Ramos (cell line): ENCODE measurements around the gene TRIP10.
"Not testable (repeated sequence)": the region's sequence is repeated elsewhere in the genome, so short reads cannot be mapped to it uniquely, and the experiment has no call there.

Source experiments
- in situ Hi-C: fragments of 300-500 bp; cut with MboI; formaldehyde crosslinking; loops from one replicate; pipeline ENCODE4 v1.14.3; 2022; ENCODE audit warnings: low sequenced_read_pairs; ENCODE audit not compliant: unreplicated experiment

TRIP10 gene

DNA sequence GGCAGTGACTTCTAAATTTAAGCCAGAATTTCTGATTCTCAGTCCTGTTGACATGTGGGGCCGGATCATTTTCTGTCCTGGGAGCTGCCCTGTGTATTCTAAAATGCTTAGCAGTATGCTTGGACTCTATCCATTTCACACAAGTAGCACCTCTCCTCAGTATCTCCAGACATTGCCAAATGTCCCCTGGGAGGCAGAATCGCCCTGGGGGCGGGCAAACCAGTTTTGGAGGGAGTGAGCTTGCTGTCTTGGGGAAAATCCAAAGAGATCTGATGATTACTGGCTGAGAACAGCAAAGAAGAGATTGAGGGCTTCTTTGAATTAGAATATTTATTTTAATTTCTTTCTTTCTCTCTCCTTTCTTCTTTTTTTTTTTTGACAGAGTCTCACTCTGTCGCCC lies 49.4 kb downstream of the TRIP10 start:
- in situ Hi-C loops: no loop called here

DNA sequence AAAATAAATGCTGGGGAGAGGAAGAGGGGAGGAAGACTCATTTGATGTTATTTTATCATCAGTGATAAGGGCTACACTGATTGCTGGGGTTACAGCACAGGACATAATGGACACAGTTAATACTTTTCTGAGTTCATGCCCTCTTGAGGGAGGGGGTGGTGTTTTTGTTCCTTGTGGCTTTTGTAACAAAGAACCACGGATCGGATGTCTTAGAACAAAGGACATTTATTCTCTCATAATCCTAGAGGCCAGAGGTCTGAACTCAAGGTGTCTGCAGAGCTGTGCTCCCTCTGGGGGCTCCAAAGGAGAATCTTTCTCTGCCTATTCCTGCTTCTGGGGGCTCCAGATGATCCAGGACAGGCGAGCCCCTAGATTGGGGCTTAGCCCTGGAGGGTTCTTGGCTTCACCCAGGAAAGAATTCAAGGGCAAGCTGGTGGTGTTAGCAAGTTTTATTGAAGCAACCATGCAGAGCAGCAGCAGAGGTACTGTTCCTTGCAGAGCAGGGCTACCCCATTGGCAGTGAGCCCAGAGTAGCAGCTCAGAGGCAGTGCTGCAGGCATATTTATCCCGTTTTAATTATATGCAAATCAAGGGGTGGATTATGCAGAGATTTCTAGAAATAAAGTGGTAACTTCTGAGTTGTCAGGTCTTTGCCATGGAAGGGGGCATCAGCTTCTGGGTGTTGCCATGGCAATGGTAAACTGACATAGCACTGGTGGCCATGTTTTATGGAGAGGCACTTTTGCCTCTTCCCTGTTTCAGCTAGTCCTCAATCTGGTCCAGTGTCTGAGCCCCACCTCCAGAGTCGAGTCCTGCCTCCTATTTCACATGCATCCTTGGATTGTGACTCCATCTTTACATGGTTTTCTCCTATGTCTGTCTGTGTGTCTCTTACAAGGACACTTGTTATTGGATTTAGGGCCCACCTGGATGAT lies 51.0 kb downstream of the TRIP10 start:
- in situ Hi-C loops: no loop called here

DNA sequence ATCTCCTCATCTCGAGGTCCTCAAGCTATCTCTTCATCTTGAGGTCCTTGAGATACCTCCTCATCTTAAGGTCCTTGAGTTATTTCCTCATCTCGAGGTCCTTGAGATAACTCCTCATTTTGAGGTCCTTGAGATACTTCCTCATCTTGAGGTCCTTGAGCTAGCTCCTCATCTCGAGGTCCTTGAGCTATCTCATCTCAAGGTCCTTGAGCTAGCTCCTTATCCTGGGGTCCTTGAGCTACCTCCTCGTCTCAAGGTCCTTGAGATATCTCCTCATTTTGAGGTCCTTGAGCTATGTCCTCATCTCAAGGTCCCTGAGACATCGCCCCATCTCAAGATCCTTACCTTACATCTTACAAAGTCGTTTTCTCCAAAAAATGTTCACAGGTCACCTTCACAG lies 51.8 kb downstream of the TRIP10 start:
- in situ Hi-C loops: no loop called here

DNA sequence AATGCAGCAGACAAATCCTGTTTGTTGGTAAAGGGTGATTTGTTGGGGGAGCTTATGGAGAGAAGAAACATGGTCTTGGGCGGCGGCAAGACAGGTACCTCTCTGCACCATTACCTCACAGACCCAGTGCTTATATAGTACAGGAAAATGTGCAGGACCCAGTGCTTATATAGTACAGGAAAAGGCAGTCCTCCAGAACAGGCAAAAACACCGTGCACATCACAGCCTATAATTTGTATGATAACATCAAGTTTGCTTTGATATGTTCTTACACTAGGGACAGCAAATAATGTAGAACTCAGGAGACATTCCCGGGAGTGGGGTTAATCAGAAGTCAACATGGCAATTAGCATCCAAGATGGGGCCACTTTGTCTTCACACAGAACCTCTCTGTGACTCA lies 53.9 kb downstream of the TRIP10 start:
- in situ Hi-C loops: no loop called here

DNA sequence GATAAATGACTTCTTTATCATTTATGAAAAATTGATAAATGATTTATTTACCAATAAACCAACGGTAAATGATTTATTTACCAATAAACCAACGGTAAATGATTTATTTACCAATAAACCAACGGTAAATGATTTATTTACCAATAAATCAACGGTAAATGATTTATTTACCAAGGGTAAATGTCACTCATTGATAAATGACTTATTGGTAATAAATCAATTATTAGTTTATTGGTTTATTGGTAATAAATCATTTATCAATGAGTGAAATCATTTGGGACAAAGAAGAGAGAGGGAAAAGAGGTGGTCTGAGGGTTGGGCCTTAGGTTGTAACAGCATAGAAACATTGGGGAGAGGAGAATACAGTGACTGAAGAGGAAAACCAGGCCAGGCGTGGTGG lies 54.5 kb downstream of the TRIP10 start:
- in situ Hi-C loops: no loop called here

DNA sequence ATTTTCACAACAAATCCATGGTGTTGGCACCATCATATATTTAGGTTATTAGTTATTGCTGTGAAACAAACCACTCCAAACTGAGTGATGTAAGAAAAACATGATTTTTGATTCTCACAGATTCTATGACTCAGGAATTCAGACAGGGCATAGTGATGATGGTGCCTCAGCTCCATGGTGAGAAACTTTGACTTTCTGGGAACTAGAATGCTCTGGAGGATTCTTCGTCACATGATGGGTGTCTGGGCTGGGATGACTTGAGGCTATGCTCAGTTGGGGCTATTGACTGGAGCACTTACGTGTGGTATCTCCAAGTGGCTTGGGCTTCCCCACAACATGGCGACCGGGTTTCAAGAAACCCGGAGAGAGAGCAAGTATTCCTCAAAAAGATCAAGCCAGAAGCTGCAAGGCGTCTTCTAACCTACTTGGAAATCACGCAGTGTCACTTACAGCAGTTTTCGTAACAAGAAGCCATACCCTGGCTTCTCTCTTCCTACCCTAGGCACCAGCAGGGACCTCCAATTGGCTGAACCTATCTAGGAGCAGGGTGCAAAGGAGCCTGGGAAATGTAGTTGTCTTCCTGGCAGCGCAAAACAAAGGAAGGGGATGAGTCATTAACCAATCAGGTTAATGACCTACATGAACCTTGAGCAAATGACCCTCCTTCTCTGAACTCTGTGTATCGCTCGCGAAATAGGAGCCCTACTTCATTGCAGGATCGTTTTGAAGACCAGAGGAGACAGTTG lies 55.4 kb downstream of the TRIP10 start:
- in situ Hi-C loops: no loop called here

DNA sequence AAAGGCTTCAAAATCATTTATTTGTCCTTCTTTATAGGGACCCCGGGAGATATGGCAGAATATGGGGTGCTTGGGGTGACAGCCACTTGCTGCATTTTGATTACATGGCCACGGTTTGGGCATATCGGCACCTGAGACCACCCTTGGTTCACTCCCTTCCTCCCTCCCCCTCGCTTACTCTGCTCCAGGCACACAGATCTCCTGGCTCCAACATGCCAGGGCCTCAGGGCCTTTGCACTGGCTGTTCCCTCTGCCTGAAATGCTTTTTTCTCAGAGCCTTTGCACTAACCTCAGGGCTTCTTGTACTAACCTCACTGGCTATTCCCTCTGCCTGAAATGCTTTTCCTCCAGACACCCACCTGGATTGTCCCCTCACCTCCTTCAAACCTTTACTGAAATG lies 56.8 kb downstream of the TRIP10 start:
- in situ Hi-C loops: no loop called here

DNA sequence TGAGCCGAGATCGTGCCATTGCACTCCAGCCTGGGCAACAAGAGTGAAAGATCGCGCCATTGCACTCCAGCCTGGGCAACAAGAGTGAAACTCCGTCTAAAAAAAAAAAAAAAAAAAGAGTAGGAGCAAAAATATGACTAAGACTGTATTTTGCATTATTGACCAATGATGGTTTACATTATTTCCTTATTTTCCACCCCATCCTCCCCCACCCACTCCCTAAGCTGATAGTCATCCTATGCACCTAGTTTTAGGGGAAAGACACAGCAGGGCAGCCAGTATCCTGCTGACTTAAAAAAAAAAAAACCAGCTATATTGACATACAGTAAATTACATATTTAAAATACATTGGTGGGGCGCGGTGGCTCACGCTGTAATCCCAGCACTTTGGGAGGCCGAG lies 58.2 kb downstream of the TRIP10 start:
- in situ Hi-C loops: no loop called here

DNA sequence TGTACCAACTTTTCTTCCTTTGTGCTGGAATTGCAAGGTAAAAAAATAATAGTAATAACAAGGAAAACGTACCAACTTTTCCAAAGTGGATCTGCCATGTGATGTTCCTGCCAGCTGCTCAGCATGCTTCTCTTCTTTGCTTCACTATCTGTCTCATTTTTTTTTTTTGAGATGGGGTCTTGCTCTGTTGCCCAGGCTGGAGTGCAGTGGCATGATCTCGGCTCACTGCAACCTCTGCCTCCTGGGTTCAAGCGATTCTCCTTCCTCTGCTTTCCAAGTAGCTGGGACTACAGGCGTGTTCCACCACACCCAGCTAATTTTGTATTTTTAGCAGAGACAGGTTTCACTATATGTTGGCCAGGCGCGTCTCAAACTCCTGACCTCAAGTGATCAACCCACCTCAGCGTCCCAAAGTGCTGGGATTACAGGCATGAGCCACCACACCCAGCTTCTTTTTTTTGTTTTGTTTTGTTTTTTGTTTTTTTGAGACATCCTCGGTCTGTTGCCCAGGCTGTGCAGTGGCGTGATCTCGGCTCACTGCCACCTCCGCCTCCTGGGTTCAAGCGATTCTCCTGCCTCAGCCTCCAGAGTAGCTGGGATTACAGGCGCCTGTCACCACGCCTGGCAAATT lies 60.8 kb downstream of the TRIP10 start:
- in situ Hi-C loops: not testable (repeated sequence)

DNA sequence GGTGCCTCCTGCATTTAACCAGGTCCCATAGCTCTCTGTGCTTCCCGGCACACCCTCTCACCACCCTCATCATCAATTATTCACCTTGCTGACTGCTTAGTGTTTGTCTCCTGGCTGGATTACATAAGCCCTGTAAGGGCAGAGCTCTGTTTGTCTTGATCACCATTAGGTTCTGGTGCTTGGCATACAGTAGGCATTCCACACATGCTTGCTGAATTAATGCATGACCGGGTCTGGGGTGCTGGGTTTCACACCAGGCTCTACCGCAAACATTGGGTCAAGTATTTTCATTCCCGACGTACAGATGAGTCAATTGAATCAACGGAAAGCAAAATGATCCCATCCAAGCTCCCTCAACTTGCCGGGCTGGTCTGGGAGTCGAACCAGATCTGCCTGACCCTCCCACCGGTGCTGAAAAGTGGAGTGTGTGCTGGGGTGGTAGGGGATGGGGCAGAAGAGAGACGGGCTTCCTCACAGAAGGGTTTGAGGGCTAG lies 61.6 kb downstream of the TRIP10 start:
- in situ Hi-C loops: no loop called here
